Keratinocyte (primary cell): ENCODE results near the gene ADRB2. TPM values are rescaled to one million over a fixed set of nuclear protein-coding genes. Genes with fewer than 3 reads are reported as not detected.

Experiments used
- DNase-seq: peaks from one replicate; pipeline ENCODE4 v3.0.0-alpha.2; 2011; ENCODE audit warnings: low read depth, missing footprints, low spot score
- FAIRE-seq: peaks from 2 replicates; lab custom pipeline; 2011; peaks lifted over from hg19 to GRCh38; lab: Jason Lieb, UNC
- H2AFZ ChIP-seq: 2 replicates; pipeline ENCODE4 v1.6.0; 2012; ENCODE audit warnings: low read length, control low read depth, inconsistent platforms; ENCODE audit not compliant: control insufficient read depth
- H3K27ac ChIP-seq: 2 replicates; pipeline ENCODE4 v1.5.1; 2011; ENCODE audit warnings: low read length; ENCODE audit not compliant: control insufficient read depth, insufficient read depth
- H3K27me3 ChIP-seq: 3 replicates; pipeline ENCODE4 v1.6.0; 2011; ENCODE audit warnings: low read length; ENCODE audit not compliant: control insufficient read depth, insufficient read depth; ENCODE audit errors: extremely low read depth
- H3K36me3 ChIP-seq, 2 experiments: 2 replicates in 1 of 2; 3 replicates in 1 of 2; pipeline ENCODE4 v1.5.1; 2011; ENCODE audit warnings: low read length in 2 of 2, mild to moderate bottlenecking in 1 of 2; ENCODE audit not compliant: control insufficient read depth in 2 of 2, insufficient read depth in 2 of 2; ENCODE audit errors: extremely low read depth in 1 of 2
- H3K4me1 ChIP-seq: 3 replicates; pipeline ENCODE4 v1.5.1; 2011; ENCODE audit warnings: low read length; ENCODE audit not compliant: control insufficient read depth, insufficient read depth; ENCODE audit errors: extremely low read depth
- H3K4me2 ChIP-seq: 3 replicates; pipeline ENCODE4 v1.6.0; 2011; ENCODE audit warnings: low read depth, low read length; ENCODE audit not compliant: control insufficient read depth, insufficient read depth; ENCODE audit errors: extremely low read depth
- H3K4me3 ChIP-seq, 3 experiments: fragments of 200-600 bp in 1 of 3; sonication (generic) in 1 of 3; 2 replicates in 2 of 3; 3 replicates in 1 of 3; pipeline ENCODE4 v1.5.1; 2011 to 2016; ENCODE audit warnings: low read length in 3 of 3, mild to moderate bottlenecking in 3 of 3, control low read depth in 2 of 3, inconsistent platforms in 1 of 3, low read depth in 1 of 3, mixed read lengths in 1 of 3, mixed run types in 1 of 3, moderate library complexity in 1 of 3; ENCODE audit not compliant: control insufficient read depth in 2 of 3, insufficient read depth in 2 of 3; ENCODE audit errors: extremely low read depth in 1 of 3
- H3K79me2 ChIP-seq: 2 replicates; pipeline ENCODE4 v1.6.0; 2012; ENCODE audit warnings: low read length; ENCODE audit not compliant: control insufficient read depth, insufficient read depth
- H3K9ac ChIP-seq: 3 replicates; pipeline ENCODE4 v1.6.0; 2011; ENCODE audit warnings: low read length; ENCODE audit not compliant: control insufficient read depth, insufficient read depth; ENCODE audit errors: extremely low read depth
- H3K9me1 ChIP-seq: 3 replicates; pipeline ENCODE4 v1.6.0; 2011; ENCODE audit warnings: low read length; ENCODE audit not compliant: control insufficient read depth, insufficient read depth; ENCODE audit errors: extremely low read depth
- H3K9me3 ChIP-seq: 2 replicates; pipeline ENCODE4 v1.5.1; 2012; ENCODE audit warnings: low read depth, low read length; ENCODE audit not compliant: control insufficient read depth
- H4K20me1 ChIP-seq: 3 replicates; pipeline ENCODE4 v1.6.0; 2011; ENCODE audit warnings: low read length; ENCODE audit not compliant: control insufficient read depth, insufficient read depth; ENCODE audit errors: extremely low read depth
- CTCF ChIP-seq, 3 experiments: IDR thresholded peaks in 1 of 3; conservative IDR thresholded peaks in 1 of 3; optimal IDR thresholded peaks in 1 of 3; 2 replicates in 2 of 3; 3 replicates in 1 of 3; pipeline versions ENCODE3 to v1.5.1; 2011; ENCODE audit warnings: low read length in 3 of 3, mild to moderate bottlenecking in 3 of 3, moderate library complexity in 2 of 3, control low read depth in 1 of 3, inconsistent platforms in 1 of 3; ENCODE audit not compliant: insufficient read depth in 2 of 3; ENCODE audit errors: extremely low read depth in 1 of 3
- EZH2 ChIP-seq: IDR thresholded peaks from one replicate; pipeline ENCODE4 v1.6.1; 2012; ENCODE audit warnings: inconsistent platforms, mild to moderate bottlenecking, low read length, moderate library complexity
- dilution Hi-C: fragments of 300-500 bp; cut with MboI; formaldehyde crosslinking; loops from one replicate; pipeline ENCODE4 v1.7.0; 2020; ENCODE audit warnings: low sequenced_read_pairs; ENCODE audit not compliant: extremely low pct_ligation_motif_present
- polyA plus RNA-seq, 5 experiments: library from polyadenylated mRNA; depleted of rRNA in 3 of 5; stranded (reverse) in 3 of 5; stranded (forward) in 1 of 5; unstranded in 1 of 5; fragments of >200 nt; gene quantifications; 1 replicate in 1 of 5; 2 replicates in 3 of 5; 3 replicates in 1 of 5; pipeline versions ENCODE4 v1.2.1 to v1.2.3, GENCODE V29; 2011 to 2012; ENCODE audit warnings: missing spikeins in 2 of 5, low read depth in 1 of 5, low replicate concordance in 1 of 5

ADRB2 gene
- polyA plus RNA-seq, 1 donor (not counting 4 experiments of a cell fraction or from before 2014, with no cell fraction given): 39.7 TPM

GRCh38 chr5:148866024-148866423 is 39.6 kb downstream of the ADRB2 start:
- FAIRE-seq (no peak), DNase-seq (no peak)
- Histone ChIP-seq H3K36me3 (peaks cover 0 to 6% of the 10 kb centered on the region in 2 experiments), H3K4me2 (no peak overlapping the region), H3K27me3 (no peaks in the 10 kb centered on the region), H3K79me2 (peaks cover 3% of the 10 kb centered on the region), H2AFZ (no peak overlapping the region), H4K20me1 (no peaks in the 10 kb centered on the region), H3K9me3 (no peaks in the 10 kb centered on the region), H3K9me1 (no peaks in the 10 kb centered on the region), H3K9ac (no peak overlapping the region), H3K27ac (no peak overlapping the region), H3K4me1 (peaks cover 4% of the 10 kb centered on the region), H3K4me3 (no peak overlapping the region)
- TF ChIP-seq CTCF (optimal IDR thresholded peaks at IDR 0.05 in 1 of 3, IDR thresholded peaks at IDR 0.05 in 1 of 3, conservative IDR thresholded peaks at IDR 0.05 in 1 of 3; ENCODE audit: extremely low read depth in 1 of 3, insufficient read depth in 2 of 3, low read length in 3 of 3): no peak
- no peak for TF ChIP-seq EZH2
- dilution Hi-C loops: no loop called here

- TF ChIP-seq CTCF (optimal IDR thresholded peaks at IDR 0.05 in 1 of 3, IDR thresholded peaks at IDR 0.05 in 1 of 3, conservative IDR thresholded peaks at IDR 0.05 in 1 of 3; ENCODE audit: extremely low read depth in 1 of 3, insufficient read depth in 2 of 3, low read length in 3 of 3) (no peak), EZH2 (no peak)
- FAIRE-seq: no peak
- dilution Hi-C loops: no loop called here
- Histone ChIP-seq H3K4me1 (peaks cover 15% of the 10 kb centered on the region), H3K27ac (no peak overlapping the region), H3K9me3 (no peaks in the 10 kb centered on the region), H4K20me1 (no peaks in the 10 kb centered on the region), H3K9me1 (no peaks in the 10 kb centered on the region), H3K4me3 (no peak overlapping the region), H3K27me3 (no peaks in the 10 kb centered on the region), H3K36me3 (no peaks in the 10 kb centered on the region), H3K4me2 (no peak overlapping the region), H3K9ac (no peak overlapping the region), H2AFZ (no peak overlapping the region), H3K79me2 (no peaks in the 10 kb centered on the region)
- DNase-seq: no peak
Observed at GRCh38 chr5:148873120-148873519, 46.7 kb downstream of the ADRB2 start.
